GM10847 (cell line): ENCODE results near the gene BICRAL.
A peak's percentile ranks its signal among the peaks of the same experiment; 100 is the strongest.

ENCODE experiments used
- POLR2A ChIP-seq: IDR thresholded peaks from 2 replicates; pipeline ENCODE4 v1.6.1; 2011; ENCODE audit not compliant: insufficient read length; ENCODE audit errors: extremely low read depth

The BICRAL gene, protein sequence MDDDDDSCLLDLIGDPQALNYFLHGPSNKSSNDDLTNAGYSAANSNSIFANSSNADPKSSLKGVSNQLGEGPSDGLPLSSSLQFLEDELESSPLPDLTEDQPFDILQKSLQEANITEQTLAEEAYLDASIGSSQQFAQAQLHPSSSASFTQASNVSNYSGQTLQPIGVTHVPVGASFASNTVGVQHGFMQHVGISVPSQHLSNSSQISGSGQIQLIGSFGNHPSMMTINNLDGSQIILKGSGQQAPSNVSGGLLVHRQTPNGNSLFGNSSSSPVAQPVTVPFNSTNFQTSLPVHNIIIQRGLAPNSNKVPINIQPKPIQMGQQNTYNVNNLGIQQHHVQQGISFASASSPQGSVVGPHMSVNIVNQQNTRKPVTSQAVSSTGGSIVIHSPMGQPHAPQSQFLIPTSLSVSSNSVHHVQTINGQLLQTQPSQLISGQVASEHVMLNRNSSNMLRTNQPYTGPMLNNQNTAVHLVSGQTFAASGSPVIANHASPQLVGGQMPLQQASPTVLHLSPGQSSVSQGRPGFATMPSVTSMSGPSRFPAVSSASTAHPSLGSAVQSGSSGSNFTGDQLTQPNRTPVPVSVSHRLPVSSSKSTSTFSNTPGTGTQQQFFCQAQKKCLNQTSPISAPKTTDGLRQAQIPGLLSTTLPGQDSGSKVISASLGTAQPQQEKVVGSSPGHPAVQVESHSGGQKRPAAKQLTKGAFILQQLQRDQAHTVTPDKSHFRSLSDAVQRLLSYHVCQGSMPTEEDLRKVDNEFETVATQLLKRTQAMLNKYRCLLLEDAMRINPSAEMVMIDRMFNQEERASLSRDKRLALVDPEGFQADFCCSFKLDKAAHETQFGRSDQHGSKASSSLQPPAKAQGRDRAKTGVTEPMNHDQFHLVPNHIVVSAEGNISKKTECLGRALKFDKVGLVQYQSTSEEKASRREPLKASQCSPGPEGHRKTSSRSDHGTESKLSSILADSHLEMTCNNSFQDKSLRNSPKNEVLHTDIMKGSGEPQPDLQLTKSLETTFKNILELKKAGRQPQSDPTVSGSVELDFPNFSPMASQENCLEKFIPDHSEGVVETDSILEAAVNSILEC

DNA sequence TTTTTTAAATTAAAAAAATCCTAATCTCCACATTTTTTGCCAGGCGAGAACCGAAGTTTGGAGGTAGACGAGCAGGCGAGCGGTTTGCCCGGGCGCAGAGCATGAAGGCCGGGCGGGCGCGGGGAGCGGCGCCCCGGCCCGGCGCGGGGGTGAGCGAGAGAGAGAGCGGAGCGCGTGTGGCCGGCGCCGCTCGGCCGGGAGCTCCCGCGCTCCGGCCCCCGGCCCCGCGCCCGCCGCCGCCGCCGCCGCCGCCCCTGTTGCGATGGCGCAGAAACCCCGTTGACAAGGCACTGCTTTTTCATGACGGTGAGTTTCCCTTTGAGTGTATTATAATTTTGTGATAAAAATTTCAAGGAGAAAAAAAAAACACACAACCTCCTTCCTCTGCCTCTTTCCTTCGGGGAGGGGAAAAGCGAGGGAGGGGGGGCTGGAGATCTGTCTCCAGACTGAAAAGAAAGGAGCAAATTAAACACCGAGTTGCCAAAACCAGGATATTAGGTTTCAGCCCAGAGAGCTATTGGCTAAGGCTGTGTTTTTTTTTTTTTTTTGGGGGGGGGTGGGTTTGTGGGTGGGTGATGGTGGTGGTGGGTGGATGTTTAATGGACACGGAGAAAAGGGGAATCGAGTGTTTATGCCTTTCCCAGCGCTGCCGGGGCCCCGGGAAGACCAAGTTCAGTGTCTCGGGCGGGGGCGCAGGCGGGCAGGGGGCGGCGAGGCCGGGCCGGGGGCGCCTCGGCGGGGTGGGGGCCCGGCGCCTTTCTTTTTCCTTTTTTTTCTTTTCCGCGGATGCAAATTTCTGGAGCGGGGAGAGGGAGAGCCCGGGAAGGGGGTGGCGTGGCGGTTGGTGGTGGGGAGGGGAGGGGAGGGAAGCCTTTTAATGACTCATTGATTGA, at the start of gene BICRAL:
Gene BICRAL, plus strand, starts transcription at position 257 of the 893 bp plus-strand sequence. CDS start 39,971 bp downstream, outside the sequence.
- TF ChIP-seq POLR2A: no peak

DNA sequence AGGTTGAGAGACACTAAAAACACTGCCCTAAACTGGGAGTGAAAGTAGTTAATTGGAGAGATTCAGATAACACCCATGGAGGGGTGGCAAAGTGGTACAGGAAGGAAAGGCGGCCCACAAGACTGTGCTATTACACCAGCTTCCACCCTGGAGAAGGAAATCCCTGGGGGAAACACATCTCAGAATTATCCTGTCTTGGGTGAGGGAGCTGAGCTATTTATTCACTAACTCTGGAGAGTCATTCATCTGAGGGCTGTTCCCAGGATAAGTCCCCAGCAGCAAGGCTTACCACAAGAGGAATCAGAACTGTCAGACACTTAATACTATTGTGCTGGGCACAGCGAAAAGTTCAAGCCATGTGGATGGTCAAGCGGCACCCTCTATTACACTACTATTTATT, 45.9 kb upstream of the BICRAL start:
- TF ChIP-seq POLR2A: no peak

DNA sequence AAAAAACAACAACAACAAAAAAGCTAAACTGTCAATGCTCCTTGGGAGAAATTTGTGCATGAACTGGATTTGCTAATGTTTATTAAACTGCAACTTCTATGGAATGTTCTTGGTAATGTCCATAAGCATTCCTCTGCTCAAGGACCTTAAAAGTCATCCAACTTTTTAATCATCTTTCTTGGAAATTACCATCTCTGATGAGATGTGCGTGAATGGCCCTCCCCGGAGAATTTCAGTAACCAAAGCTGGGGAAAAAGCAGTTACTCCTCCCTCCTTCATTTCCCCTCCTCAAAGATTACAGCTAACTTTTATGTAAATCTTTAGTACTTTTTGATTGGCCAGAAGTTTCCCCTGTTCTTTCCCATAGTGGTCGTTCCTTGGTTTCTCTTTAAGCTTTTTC, 41.1 kb upstream of the BICRAL start:
- no peak for TF ChIP-seq POLR2A

DNA sequence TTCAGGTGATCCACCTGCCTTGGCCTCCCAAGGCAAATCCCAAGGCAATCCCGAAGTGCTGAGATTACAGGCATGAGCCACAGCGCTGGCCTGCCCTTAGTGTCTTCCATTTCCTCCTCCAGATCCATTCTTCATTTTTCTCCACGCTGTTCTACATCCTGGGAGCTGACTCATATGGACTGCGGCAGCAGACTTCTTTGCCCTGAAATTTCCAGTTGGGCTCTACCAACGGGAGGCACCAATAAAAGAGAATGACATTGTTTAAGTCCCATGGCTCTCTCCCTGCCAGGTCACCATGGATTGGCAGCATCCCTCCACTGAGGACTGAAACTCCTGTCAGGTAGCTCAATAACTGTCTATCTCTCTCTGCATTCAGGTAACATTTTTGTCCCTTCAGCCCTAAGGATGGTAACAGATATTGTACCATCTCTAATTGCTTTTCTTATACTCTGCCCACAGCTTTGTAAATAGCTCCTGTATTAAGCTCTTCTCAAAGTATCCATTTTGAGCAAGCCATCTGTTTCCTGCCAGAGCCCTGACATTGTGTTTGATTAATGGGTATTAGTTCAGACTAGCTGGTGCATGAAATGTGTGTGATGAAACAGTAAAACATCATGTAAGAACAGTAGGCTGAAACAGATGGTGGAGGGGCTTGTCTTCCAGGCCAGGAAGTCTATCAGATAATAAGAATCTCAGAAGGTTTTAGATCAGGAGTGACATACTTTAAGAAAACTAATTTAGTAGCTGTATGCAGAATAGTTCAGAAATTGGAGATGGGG, 39.5 kb upstream of the BICRAL start:
- TF ChIP-seq POLR2A: no peak

DNA sequence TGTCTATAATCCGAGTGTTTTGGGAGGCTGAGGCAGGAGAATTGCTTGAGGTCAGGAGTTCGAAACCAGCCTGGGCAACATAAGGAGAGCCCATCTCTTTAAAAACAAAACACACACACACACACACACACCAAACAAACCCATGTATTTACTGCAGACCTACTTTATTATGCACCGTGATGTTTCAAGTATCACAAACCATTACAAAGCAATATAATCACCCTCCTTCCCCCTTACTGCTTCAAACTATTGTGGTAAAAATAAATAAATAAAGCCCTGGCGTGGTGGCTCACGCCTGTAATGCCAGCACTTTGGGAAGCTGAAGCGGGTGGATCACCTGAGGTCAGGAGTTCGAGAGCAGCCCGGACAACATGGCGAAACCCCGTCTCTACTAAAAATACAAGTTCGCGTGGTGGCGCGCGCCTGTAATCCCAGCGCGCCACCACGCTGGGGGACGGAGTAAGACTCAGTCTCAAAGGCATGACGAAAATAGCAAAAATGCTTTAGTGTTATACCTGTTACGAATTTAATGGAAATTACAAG, 37.4 kb upstream of the BICRAL start:
- TF ChIP-seq POLR2A: no peak

DNA sequence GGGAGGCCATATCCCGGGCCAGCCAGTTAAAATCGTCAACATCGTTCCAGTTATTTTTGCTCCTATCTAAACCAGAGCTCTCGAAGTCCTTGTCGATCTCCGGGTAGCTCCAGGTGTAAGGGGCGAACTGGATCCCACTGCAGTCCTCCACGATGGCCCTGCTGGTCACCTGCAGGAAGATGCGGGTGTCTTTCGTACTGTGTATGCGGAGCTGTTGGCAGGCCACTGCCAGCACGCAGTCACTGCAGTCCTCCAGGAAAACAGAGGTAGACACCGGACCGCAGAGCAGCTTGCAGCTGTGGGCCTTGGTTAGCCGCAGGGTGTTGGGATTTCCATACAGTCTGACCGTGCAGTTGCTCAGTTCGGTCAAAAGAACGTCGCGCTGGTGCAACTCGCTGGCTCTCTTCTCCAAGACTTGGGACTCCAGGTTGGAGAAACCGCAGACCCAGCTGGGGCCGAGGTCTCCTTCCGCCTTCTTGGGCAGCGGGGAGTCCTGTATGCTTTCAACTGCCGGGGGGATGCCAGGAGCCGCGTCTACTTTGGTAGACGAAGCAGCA, 36.7 kb upstream of the BICRAL start:
- no peak for TF ChIP-seq POLR2A

DNA sequence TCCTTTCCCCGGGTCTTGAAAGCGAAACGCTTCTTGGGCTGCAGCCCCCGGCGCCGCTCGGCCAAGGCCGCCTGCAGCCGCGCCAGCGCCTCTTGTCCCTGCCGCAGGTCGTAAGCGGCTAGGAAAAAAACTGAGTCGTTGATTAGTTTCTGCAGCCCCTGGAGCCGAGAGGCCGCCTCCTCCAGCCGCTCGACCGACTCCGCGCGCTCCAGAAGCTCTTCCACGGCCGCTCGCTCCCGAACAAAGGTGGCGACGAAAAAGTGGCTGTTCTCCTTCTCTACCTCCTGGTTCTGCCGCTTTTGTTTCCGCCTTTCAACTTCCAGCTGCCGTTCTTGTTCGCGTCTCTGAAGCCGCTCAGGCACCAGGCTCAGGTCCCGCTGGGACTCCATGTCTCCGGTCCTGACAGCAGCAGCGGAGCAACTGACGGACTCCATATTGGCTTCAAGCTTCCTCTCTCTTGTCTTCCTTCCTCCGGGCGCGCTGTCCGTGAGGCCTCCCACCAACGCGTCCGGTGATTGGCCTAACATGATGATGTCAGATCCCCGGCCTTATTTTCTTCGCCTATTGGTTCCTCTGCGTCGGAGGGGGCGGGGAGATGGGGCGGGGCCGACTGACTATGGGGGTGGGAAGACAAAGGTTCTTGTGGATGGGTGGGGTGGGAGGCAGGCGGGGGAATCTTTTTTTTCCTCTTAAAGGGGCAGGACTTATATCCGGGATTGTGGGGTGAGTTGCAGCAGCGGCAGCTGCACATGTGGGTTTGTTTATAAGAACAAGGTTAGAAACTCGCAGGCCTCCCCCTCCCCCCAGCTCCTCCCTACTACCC, 36.0 kb upstream of the BICRAL start, which contains the start of gene TBCC:
Gene TBCC, minus strand, starts transcription at position 464 of the 823 bp plus-strand sequence. Its CDS starts 30 bp downstream, at position 434.
- TF ChIP-seq POLR2A: peak; percentile 92

DNA sequence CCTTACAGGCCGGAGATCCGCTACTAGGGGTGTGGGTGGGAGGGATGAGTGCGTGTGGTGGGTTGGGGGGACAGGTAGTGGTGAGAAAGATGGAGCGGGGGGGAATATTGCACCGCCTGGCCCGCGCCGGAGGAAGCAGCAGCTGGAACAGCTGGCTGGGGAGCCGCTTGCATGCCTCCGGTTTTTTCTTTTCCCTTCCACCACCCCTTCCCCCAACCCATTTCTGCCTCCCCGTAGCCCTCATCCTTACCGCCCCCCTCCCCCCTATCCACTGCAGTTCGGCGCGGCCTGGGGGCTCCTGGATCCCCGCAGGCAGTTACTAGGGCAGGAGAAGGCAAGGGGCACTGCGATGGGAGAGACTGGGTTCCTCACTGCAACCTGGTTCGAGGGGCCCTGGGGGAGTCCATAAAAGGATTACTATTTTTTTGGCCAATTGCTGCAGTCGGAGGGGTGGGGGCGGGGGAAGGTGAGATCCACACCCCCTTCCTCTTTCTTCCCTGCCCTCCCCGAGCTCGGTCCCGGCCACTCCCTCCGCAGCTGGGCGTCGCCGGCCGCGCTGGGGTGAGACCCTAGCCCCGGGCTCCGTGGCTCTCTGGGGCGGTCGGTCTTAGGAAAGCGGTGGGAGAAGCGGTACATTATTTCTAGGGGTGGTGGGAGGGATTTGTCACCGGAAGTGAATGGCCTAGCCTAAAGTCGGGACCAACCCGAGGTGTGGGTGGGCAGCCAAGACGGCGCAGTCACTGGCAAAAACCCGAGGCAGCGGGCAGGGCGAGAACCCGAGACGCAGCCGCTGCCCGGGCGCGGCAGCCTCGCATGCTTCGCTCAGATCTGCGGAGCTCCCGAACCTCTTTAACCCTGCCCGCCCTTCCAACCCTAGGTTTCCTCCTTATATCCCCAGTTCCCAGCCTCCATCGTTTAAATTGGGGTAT, 35.1 kb upstream of the BICRAL start:
- TF ChIP-seq POLR2A: peak; percentile 89

DNA sequence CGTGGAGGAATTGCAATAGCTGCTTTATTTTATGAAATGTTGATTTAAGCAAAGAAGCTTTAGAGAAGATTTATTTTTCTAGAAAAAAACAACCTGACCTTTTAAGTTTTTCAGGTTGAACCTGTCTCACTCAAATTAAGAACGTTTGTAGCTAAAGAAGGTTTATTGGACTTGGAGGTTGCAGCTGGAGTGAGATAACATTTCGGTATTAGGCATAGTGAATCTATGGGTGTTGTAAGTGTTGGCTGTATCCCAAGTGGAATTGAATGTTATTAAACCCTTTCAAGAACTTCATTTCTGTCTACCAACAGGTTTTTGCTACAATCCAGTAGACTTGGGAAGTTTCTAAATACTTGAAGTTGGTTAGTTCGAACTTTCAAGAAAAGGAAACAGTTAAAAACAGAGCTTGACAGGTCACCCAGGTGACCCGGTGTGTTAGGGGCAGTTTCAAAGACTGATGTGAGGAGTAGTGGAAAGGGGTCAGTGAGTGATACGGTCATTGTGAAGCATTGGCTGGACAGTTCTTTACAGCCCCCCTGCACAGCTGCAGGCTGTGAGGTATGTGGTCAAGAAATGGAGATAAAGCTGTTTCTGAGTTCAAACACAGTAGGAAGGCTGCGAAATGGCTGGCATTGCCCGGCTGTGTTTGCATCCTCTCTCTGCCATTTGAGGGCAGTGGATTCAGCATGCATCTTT, 33.5 kb upstream of the BICRAL start:
- no peak for TF ChIP-seq POLR2A

DNA sequence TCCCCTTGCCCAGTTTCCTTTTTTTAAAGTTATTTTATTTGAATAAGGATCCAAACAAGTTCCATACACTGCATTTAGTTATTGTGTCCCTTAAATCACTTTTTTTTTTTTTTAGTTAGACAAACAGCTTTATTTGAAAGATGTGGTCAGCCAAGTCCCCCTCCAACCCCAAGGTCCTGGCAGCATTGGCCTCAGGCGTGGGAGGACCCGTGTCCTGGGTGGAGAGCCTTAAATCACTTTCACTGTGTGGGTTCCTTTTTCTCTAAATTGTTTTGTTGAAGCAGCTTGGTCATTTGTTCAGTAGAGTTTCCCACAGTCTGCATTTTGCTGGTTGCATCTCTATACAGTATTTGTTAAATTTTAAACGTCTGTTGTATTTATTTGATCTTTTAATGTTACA, 30.8 kb upstream of the BICRAL start:
- TF ChIP-seq POLR2A: no peak

DNA sequence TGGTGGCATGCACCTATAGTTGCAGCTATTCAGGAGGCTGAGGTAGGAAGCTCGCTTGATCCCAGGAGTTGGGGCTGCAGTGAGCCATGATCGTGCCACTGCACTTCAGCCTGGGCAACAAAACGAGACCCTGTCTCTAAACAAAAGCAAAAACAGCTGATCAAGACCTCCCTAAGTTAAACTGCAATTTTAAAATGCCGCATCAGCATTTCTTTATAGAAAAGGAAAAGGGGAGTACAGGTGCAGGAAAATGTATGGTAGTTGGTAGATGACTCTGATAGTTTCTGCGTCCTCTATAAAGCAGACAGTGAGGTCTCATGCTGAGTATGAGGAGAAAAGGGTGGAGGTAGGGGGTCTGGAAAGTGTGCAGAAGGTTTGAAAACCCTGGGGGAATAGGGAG, 27.1 kb upstream of the BICRAL start:
- no peak for TF ChIP-seq POLR2A
